ENCODE measurements around the gene USH2A. TPM values are rescaled to one million over a fixed set of nuclear protein-coding genes. Genes with fewer than 3 reads are reported as not detected.

The USH2A gene
- total and polyA plus RNA-seq, 11 donors: 0.03 to 4.7 (median 1.7) TPM

GRCh38 chr1:216183454-216183853, 239.8 kb downstream of the USH2A start:
- no peaks in the 10 kb centered on the region for H3K9me3 ChIP-seq
- 76 to 79% (median 79%) methylated on average over 6 of the region's 6 CpGs for WGBS, 4 donors
- ATAC-seq (no peak), DNase-seq (no peak)
- H3K4me1 ChIP-seq: no peaks in the 10 kb centered on the region
- TF ChIP-seq POLR2A (IDR thresholded peaks at IDR 0.05): no peak
- no peak for TF ChIP-seq CTCF (IDR thresholded peaks at IDR 0.05)
- H3K36me3 ChIP-seq: no peaks in the 10 kb centered on the region
- intact Hi-C loops (cut with DNase I): no loop called here
- no peaks in the 10 kb centered on the region for H3K27me3 ChIP-seq
- H3K4me3 ChIP-seq: no peak overlapping the region
- no peak overlapping the region for H3K27ac ChIP-seq

DNA sequence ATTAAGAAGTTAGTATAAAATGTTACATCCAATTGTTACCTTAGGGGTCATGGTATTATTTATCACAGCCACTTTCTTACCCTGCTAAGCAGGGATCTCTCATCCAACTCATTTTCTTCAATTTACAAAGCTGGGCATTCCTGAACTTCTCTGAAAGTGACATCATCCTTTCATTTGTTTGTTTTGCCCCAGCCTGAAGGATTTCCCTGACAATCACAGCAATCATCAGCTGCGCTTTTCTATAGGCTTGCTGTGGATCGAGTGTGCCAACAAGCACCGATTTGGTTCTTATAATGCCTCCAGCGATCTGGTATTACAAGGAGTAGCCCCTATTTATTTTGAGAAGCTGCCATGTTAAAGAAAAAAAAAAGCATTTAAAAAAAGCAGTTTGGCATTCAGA, 240.2 kb downstream of the USH2A start:
- WGBS, 4 donors: 30 to 44% (median 40%) methylated on average over 4 of the region's 4 CpGs
- Histone ChIP-seq H3K36me3 (no peaks in the 10 kb centered on the region), H3K9me3 (no peaks in the 10 kb centered on the region), H3K4me3 (no peak overlapping the region), H3K27me3 (no peaks in the 10 kb centered on the region), H3K4me1 (peaks cover 0 to 3% (median 0%) of the 10 kb centered on the region in 12 donors), H3K27ac (no peak overlapping the region)
- DNase-seq (no peak), ATAC-seq (no peak)
- TF ChIP-seq CTCF (IDR thresholded peaks at IDR 0.05) (no peak), POLR2A (IDR thresholded peaks at IDR 0.05) (no peak)
- intact Hi-C loops (cut with DNase I): no loop called here

- Histone ChIP-seq H3K4me1 (peaks cover 0 to 5% (median 0%) of the 10 kb centered on the region in 12 donors), H3K4me3 (no peak overlapping the region), H3K27me3 (no peaks in the 10 kb centered on the region), H3K9me3 (no peaks in the 10 kb centered on the region), H3K36me3 (no peaks in the 10 kb centered on the region), H3K27ac (no peak overlapping the region)
- intact Hi-C loops (cut with DNase I): no loop called here
- no peak for TF ChIP-seq CTCF (IDR thresholded peaks at IDR 0.05)
- TF ChIP-seq POLR2A (IDR thresholded peaks at IDR 0.05): no peak
- no peak for DNase-seq
- 78 to 89% (median 85%) methylated on average over 3 of the region's 3 CpGs for WGBS, 4 donors
- no peak for ATAC-seq
These were observed 241.7 kb downstream of the USH2A start for GRCh38 chr1:216181590-216181989.

DNA sequence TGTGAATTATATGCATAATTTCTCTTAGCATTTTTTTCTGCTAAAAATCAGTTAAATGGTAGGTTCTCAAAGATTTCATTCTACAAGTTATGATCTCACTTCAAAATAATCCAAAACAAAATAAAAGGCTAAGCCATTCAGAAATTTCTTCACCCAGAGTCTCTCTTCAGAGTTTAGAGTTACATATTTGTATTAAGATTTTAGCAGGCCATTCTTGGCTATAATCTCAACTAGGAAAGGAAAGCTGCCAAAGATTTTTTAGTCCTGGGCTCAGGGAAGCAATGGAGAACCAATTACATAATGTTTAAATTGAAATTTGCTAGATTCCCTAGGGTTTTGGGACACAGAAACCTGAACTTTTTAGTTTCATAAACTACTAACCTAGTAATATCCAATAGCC, 245.0 kb downstream of the USH2A start:
- Histone ChIP-seq H3K36me3 (no peaks in the 10 kb centered on the region), H3K4me3 (no peak overlapping the region), H3K27ac (no peak overlapping the region), H3K27me3 (no peaks in the 10 kb centered on the region), H3K9me3 (no peaks in the 10 kb centered on the region), H3K4me1 (peaks cover 0 to 5% (median 0%) of the 10 kb centered on the region in 12 donors)
- ATAC-seq: no peak
- TF ChIP-seq CTCF (IDR thresholded peaks at IDR 0.05): no peak
- TF ChIP-seq POLR2A (IDR thresholded peaks at IDR 0.05): no peak
- no peak for DNase-seq
- intact Hi-C loops (cut with DNase I): no loop called here
